ENCODE data around the gene IRF4.

- no peak for TF ChIP-seq CTCF (IDR thresholded peaks at IDR 0.05; ENCODE audit: low read depth, low read length)
- TF ChIP-seq EZH2phosphoT487 (IDR thresholded peaks at IDR 0.05; ENCODE audit: low read depth) = no peak
Observed at GRCh38 chr6:356828-357251, 34.7 kb upstream of the IRF4 start.

Data from OCI-LY3 (cell line).